ENCODE data around the gene ANXA2. TPM values are rescaled to one million over a fixed set of nuclear protein-coding genes. Genes with fewer than 3 reads are reported as not detected.

ANXA2 gene
- total RNA-seq, 2 experiments from 2014 or later, result 26.5 to 43.4 TPM

GRCh38 chr15:60347480-60348049, 50.2 kb downstream of the ANXA2 start:
- H3K36me3 ChIP-seq (ENCODE audit: insufficient read depth, low read length), result no peaks in the 10 kb centered on the region
- CTCF ChIA-PET (ENCODE audit: unreplicated experiment), result no interaction called here
- H3K9me3 ChIP-seq (ENCODE audit: low read length), result no peaks in the 10 kb centered on the region
- no peak overlapping the region for H2AFZ ChIP-seq (ENCODE audit: low read length)
- H3K4me2 ChIP-seq (ENCODE audit: low read length), result no peak overlapping the region
- H3K9me2 ChIP-seq (ENCODE audit: insufficient read depth, low read length), result no peaks in the 10 kb centered on the region
- H3K4me3 ChIP-seq (ENCODE audit: low read depth, low read length, poor library complexity, severe bottlenecking), result no peak overlapping the region
- no peaks in the 10 kb centered on the region for H4K20me1 ChIP-seq (ENCODE audit: insufficient read depth, low read length)
- POLR2A ChIA-PET, result no interaction called here
- intact Hi-C loops (cut with micrococcal nuclease; ENCODE audit: unreplicated experiment), result no loop called here
- no peak overlapping the region for H3K27ac ChIP-seq (ENCODE audit: low read depth, low read length, poor library complexity, severe bottlenecking)
- no TSS peak for BruUV-seq (replicated peaks)
- no peaks in the 10 kb centered on the region for H3K79me2 ChIP-seq (ENCODE audit: insufficient read depth, low read depth, low read length)
- TF ChIP-seq, protein P1, sequence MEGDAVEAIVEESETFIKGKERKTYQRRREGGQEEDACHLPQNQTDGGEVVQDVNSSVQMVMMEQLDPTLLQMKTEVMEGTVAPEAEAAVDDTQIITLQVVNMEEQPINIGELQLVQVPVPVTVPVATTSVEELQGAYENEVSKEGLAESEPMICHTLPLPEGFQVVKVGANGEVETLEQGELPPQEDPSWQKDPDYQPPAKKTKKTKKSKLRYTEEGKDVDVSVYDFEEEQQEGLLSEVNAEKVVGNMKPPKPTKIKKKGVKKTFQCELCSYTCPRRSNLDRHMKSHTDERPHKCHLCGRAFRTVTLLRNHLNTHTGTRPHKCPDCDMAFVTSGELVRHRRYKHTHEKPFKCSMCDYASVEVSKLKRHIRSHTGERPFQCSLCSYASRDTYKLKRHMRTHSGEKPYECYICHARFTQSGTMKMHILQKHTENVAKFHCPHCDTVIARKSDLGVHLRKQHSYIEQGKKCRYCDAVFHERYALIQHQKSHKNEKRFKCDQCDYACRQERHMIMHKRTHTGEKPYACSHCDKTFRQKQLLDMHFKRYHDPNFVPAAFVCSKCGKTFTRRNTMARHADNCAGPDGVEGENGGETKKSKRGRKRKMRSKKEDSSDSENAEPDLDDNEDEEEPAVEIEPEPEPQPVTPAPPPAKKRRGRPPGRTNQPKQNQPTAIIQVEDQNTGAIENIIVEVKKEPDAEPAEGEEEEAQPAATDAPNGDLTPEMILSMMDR (conservative IDR thresholded peaks at IDR 0.05; ENCODE audit: low read length), result no peak
- no peak for TF ChIP-seq EZH2phosphoT487 (IDR thresholded peaks at IDR 0.05; ENCODE audit: borderline replicate concordance, low read depth, low read length)
- DNase-seq (ENCODE audit: low spot score), result no peak
- no peaks in the 10 kb centered on the region for H3K4me1 ChIP-seq (ENCODE audit: insufficient read depth, low read length, poor library complexity, severe bottlenecking)

DNA sequence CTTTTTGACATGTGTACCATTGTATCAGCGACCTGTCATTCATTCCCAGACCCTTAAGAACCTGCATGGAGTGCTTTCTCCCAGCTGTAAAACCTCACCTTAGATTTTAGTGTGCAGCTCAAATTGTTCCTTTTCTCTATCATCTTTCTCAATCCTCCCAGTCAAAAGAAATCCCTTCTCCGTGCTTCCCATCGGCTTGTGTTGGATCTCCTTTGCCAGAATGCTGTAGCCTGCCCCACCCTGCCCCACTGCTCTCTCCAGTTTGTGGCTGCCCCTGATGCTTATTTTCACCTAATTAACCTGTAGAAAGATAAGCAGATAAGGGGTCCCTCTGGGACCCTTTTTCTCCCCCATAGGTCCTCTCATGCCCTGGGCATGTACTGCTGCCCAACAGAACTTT, 51.1 kb downstream of the ANXA2 start:
- Histone ChIP-seq H3K9me3 (ENCODE audit: low read length) (no peaks in the 10 kb centered on the region), H2AFZ (ENCODE audit: low read length) (no peak overlapping the region), H3K4me1 (ENCODE audit: insufficient read depth, low read length, poor library complexity, severe bottlenecking) (no peaks in the 10 kb centered on the region), H4K20me1 (ENCODE audit: insufficient read depth, low read length) (no peaks in the 10 kb centered on the region), H3K9me2 (ENCODE audit: insufficient read depth, low read length) (no peaks in the 10 kb centered on the region), H3K4me2 (ENCODE audit: low read length) (no peak overlapping the region), H3K27ac (ENCODE audit: low read depth, low read length, poor library complexity, severe bottlenecking) (no peak overlapping the region), H3K79me2 (ENCODE audit: insufficient read depth, low read depth, low read length) (no peaks in the 10 kb centered on the region), H3K4me3 (ENCODE audit: low read depth, low read length, poor library complexity, severe bottlenecking) (no peak overlapping the region), H3K36me3 (ENCODE audit: insufficient read depth, low read length) (no peaks in the 10 kb centered on the region)
- BruUV-seq (replicated peaks), result no TSS peak
- ChIA-PET CTCF (ENCODE audit: unreplicated experiment) (no interaction called here), POLR2A (no interaction called here)
- no peak for DNase-seq (ENCODE audit: low spot score)
- intact Hi-C loops (cut with micrococcal nuclease; ENCODE audit: unreplicated experiment), result no loop called here
- no peak for TF ChIP-seq EZH2phosphoT487 (IDR thresholded peaks at IDR 0.05; ENCODE audit: borderline replicate concordance, low read depth, low read length)
- TF ChIP-seq, protein P1 (conservative IDR thresholded peaks at IDR 0.05; ENCODE audit: low read length), result no peak

DNA sequence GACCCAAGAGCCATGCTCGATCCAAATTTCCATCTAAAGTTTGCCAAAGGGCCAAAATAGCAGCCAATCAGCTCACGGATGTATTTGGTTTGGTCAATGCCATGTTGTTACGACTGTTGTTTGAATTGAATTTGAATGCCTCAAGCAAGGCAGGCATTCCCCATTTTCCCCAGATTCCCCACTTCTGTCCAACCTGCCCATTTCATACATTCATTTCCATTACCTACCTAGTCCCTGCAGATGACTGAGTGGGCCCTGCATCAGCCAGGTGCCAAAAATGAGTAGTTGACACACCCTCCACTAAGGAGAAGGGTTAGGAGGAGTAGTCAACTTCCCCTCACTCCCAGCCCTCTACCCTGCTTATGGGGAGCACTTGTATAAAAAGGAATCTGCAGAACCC, 51.7 kb downstream of the ANXA2 start:
- H3K4me1 ChIP-seq (ENCODE audit: insufficient read depth, low read length, poor library complexity, severe bottlenecking), result no peaks in the 10 kb centered on the region
- ChIA-PET CTCF (ENCODE audit: unreplicated experiment) (no interaction called here), POLR2A (no interaction called here)
- no peak overlapping the region for H3K4me2 ChIP-seq (ENCODE audit: low read length)
- H3K4me3 ChIP-seq (ENCODE audit: low read depth, low read length, poor library complexity, severe bottlenecking), result no peak overlapping the region
- no peaks in the 10 kb centered on the region for H3K9me2 ChIP-seq (ENCODE audit: insufficient read depth, low read length)
- intact Hi-C loops (cut with micrococcal nuclease; ENCODE audit: unreplicated experiment), result no loop called here
- no peaks in the 10 kb centered on the region for H3K9me3 ChIP-seq (ENCODE audit: low read length)
- H4K20me1 ChIP-seq (ENCODE audit: insufficient read depth, low read length), result no peaks in the 10 kb centered on the region
- H3K27ac ChIP-seq (ENCODE audit: low read depth, low read length, poor library complexity, severe bottlenecking), result no peak overlapping the region
- H2AFZ ChIP-seq (ENCODE audit: low read length), result no peak overlapping the region
- no peaks in the 10 kb centered on the region for H3K36me3 ChIP-seq (ENCODE audit: insufficient read depth, low read length)
- H3K79me2 ChIP-seq (ENCODE audit: insufficient read depth, low read depth, low read length), result no peaks in the 10 kb centered on the region
- no peak for DNase-seq (ENCODE audit: low spot score)
- no peak for TF ChIP-seq EZH2phosphoT487 (IDR thresholded peaks at IDR 0.05; ENCODE audit: borderline replicate concordance, low read depth, low read length)
- TF ChIP-seq, protein P1 (conservative IDR thresholded peaks at IDR 0.05; ENCODE audit: low read length), result no peak
- no TSS peak for BruUV-seq (replicated peaks)
